NCI-H774 (cell line): ENCODE data around the gene AMACR.
A peak's percentile ranks its signal among the peaks of the same experiment; 100 is the strongest.
"Not testable (repeated sequence)": the region's sequence is repeated elsewhere in the genome, so short reads cannot be mapped to it uniquely, and the experiment has no call there.

Experiments used
- DNase-seq: peaks from one replicate; lab custom pipeline; 2025; lab: John Stamatoyannopoulos, UW

The AMACR gene

GRCh38 chr5:34037726-34038125 lies 29.9 kb upstream of the AMACR start:
- DNase-seq: no peak

GRCh38 chr5:34035756-34036155 lies 27.9 kb upstream of the AMACR start:
- no peak for DNase-seq

- DNase-seq: no peak
These were observed 26.9 kb upstream of the AMACR start for GRCh38 chr5:34034534-34035327.

GRCh38 chr5:34031966-34032365 lies 24.1 kb upstream of the AMACR start:
- no peak for DNase-seq

- DNase-seq: no peak
These were observed 23.3 kb upstream of the AMACR start for GRCh38 chr5:34031117-34031516.

GRCh38 chr5:34030585-34030984 lies 22.7 kb upstream of the AMACR start:
- not testable (repeated sequence) for DNase-seq

GRCh38 chr5:34030048-34030447 lies 22.2 kb upstream of the AMACR start:
- no peak for DNase-seq

- no peak for DNase-seq
These were observed 20.5 kb upstream of the AMACR start for GRCh38 chr5:34028349-34028748.

GRCh38 chr5:34026089-34026761 lies 18.4 kb upstream of the AMACR start:
- DNase-seq: no peak

- no peak for DNase-seq
These were observed 14.4 kb upstream of the AMACR start for GRCh38 chr5:34022121-34022705.

- DNase-seq: no peak
These were observed 13.5 kb upstream of the AMACR start for GRCh38 chr5:34021334-34021733.

- no peak for DNase-seq
These were observed 12.9 kb upstream of the AMACR start for GRCh38 chr5:34020726-34021125.

- DNase-seq: no peak
These were observed 9.4 kb upstream of the AMACR start for GRCh38 chr5:34017254-34017653.

- no peak for DNase-seq
These were observed 8.9 kb upstream of the AMACR start for GRCh38 chr5:34016750-34017149.

GRCh38 chr5:34016222-34016621 lies 8.4 kb upstream of the AMACR start:
- DNase-seq: no peak

GRCh38 chr5:34015120-34015822 lies 7.4 kb upstream of the AMACR start:
- no peak for DNase-seq

- no peak for DNase-seq
These were observed 6.8 kb upstream of the AMACR start for GRCh38 chr5:34014626-34015025.

- no peak for DNase-seq
These were observed 5.7 kb upstream of the AMACR start for GRCh38 chr5:34013547-34013946.

- no peak for DNase-seq
These were observed 4.9 kb upstream of the AMACR start for GRCh38 chr5:34012791-34013190.

- no peak for DNase-seq
These were observed 3.7 kb upstream of the AMACR start for GRCh38 chr5:34011536-34011935.

- peak; percentile 61 for DNase-seq
These were observed 2.3 kb upstream of the AMACR start for GRCh38 chr5:34010146-34010545.

- no peak for DNase-seq
These were observed 1.8 kb upstream of the AMACR start for GRCh38 chr5:34009610-34010009.

- DNase-seq: no peak
These were observed 952 bp upstream of the AMACR start for GRCh38 chr5:34008802-34009201.
